Measurements from ENCODE around the gene TF. TPM values are rescaled to one million over a fixed set of nuclear protein-coding genes. Genes with fewer than 3 reads are reported as not detected.

The TF gene
- total RNA-seq (1,000 to 10,000 TPM; 5,845 to 6,687 TPM), polyA plus RNA-seq (1,000 to 10,000 TPM; 5,045 to 9,659 TPM)

DNA sequence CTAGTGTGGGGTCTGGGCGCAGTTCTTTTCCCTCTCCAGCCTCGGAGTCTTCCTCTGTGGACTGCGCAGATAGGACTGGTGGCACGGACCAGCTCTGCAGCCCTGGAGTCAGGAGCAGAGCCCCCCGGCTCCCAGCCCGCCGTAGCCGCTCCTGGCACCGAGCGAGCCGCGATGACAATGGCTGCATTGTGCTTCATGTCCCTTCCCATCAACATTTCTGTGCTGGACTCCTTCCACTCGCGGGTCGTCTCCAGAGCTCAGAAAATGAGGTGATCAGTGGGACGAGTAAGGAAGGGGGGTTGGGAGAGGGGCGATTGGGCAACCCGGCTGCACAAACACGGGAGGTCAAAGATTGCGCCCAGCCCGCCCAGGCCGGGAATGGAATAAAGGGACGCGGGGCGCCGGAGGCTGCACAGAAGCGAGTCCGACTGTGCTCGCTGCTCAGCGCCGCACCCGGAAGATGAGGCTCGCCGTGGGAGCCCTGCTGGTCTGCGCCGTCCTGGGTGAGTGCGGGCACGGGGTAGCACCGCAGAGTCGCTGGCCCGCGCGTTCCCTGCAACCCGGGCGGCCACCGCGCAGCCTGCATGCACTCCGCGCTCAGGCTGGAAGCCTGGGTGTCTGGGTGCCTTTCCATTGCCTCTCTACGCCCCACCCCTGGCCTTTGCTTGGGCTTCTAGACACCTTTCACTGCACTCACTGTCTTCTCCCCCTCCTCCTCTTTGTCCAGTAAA, at the start of gene TF:
Gene TF, plus strand, starts transcription at position 413 of the 731 bp plus-strand sequence. Its CDS starts 48 bp downstream, at position 461.
- H3K4me3 ChIP-seq (ENCODE audit: low read depth in 1 of 3, low read length in 3 of 3): peak within 1 kb of the TSS; percentile 70 to 90 (median 85)
- H3K9ac ChIP-seq (ENCODE audit: low read depth in 1 of 2, low read length in 2 of 2): peak within 1 kb of the TSS; percentile 58 to 92
- DNase-seq (ENCODE audit: low spot score): peak; percentile 74
- H3K27ac ChIP-seq (ENCODE audit: low read depth in 1 of 2, low read length in 2 of 2): peak within 1 kb of the TSS; percentile 77 to 84
- 6% methylated on average over 50 of the region's 50 CpGs for whole genome bisulfite sequencing
- no peaks in the 10 kb centered on the region for H3K9me3 ChIP-seq (ENCODE audit: control insufficient read depth in 4 of 4, low read length in 3 of 4)
- peak; percentile 57 for TF ChIP-seq MAX (IDR thresholded peaks at IDR 0.05)
- peak; percentile 98 for TF ChIP-seq YY1 (IDR thresholded peaks at IDR 0.05)
- TF ChIP-seq, protein P1, sequence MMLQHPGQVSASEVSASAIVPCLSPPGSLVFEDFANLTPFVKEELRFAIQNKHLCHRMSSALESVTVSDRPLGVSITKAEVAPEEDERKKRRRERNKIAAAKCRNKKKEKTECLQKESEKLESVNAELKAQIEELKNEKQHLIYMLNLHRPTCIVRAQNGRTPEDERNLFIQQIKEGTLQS (IDR thresholded peaks at IDR 0.05): peak; percentile 31
- peak; percentile 35 for TF ChIP-seq FOXA2 (IDR thresholded peaks at IDR 0.05)
- TF ChIP-seq, protein P2, sequence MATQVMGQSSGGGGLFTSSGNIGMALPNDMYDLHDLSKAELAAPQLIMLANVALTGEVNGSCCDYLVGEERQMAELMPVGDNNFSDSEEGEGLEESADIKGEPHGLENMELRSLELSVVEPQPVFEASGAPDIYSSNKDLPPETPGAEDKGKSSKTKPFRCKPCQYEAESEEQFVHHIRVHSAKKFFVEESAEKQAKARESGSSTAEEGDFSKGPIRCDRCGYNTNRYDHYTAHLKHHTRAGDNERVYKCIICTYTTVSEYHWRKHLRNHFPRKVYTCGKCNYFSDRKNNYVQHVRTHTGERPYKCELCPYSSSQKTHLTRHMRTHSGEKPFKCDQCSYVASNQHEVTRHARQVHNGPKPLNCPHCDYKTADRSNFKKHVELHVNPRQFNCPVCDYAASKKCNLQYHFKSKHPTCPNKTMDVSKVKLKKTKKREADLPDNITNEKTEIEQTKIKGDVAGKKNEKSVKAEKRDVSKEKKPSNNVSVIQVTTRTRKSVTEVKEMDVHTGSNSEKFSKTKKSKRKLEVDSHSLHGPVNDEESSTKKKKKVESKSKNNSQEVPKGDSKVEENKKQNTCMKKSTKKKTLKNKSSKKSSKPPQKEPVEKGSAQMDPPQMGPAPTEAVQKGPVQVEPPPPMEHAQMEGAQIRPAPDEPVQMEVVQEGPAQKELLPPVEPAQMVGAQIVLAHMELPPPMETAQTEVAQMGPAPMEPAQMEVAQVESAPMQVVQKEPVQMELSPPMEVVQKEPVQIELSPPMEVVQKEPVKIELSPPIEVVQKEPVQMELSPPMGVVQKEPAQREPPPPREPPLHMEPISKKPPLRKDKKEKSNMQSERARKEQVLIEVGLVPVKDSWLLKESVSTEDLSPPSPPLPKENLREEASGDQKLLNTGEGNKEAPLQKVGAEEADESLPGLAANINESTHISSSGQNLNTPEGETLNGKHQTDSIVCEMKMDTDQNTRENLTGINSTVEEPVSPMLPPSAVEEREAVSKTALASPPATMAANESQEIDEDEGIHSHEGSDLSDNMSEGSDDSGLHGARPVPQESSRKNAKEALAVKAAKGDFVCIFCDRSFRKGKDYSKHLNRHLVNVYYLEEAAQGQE (IDR thresholded peaks at IDR 0.05): peak; percentile 88
- TF ChIP-seq, protein P3, sequence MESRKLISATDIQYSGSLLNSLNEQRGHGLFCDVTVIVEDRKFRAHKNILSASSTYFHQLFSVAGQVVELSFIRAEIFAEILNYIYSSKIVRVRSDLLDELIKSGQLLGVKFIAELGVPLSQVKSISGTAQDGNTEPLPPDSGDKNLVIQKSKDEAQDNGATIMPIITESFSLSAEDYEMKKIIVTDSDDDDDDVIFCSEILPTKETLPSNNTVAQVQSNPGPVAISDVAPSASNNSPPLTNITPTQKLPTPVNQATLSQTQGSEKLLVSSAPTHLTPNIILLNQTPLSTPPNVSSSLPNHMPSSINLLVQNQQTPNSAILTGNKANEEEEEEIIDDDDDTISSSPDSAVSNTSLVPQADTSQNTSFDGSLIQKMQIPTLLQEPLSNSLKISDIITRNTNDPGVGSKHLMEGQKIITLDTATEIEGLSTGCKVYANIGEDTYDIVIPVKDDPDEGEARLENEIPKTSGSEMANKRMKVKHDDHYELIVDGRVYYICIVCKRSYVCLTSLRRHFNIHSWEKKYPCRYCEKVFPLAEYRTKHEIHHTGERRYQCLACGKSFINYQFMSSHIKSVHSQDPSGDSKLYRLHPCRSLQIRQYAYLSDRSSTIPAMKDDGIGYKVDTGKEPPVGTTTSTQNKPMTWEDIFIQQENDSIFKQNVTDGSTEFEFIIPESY (IDR thresholded peaks at IDR 0.05): peak; percentile 48
- TF ChIP-seq CTCF (IDR thresholded peaks at IDR 0.05; ENCODE audit: low read depth, low read length, missing input control): no peak
- peak; percentile 37 for TF ChIP-seq FOXA1 (IDR thresholded peaks at IDR 0.05)
- TF ChIP-seq NR2F2 (IDR thresholded peaks at IDR 0.05): peak; percentile 70
- TF ChIP-seq TAF1 (conservative IDR thresholded peaks at IDR 0.05): peak; percentile 85
- TF ChIP-seq EGR1 (IDR thresholded peaks at IDR 0.05; ENCODE audit: low read depth in 2 of 2): peak in 1 of 2 donors; percentile 37
- TF ChIP-seq RXRA (IDR thresholded peaks at IDR 0.05): peak; percentile 64 to 85
- peak in 1 of 2 donors; percentile 49 for TF ChIP-seq JUND (IDR thresholded peaks at IDR 0.05)
- peak; percentile 45 for TF ChIP-seq HNF4G (IDR thresholded peaks at IDR 0.05)
- peak; percentile 66 for TF ChIP-seq SP1 (IDR thresholded peaks at IDR 0.05)
- TF ChIP-seq RAD21 (IDR thresholded peaks at IDR 0.05): peak; percentile 31 to 66
- TF ChIP-seq GABPA (IDR thresholded peaks at IDR 0.05 in 1 of 2, conservative IDR thresholded peaks at IDR 0.05 in 1 of 2): no peak
- peak; percentile 78 to 82 for TF ChIP-seq HNF4A (conservative IDR thresholded peaks at IDR 0.05)
- peaks cover 2 to 18% (median 5%) of the 10 kb centered on the region in 4 donors for H3K36me3 ChIP-seq (ENCODE audit: control insufficient read depth in 4 of 4, insufficient read depth in 3 of 4, low read depth in 1 of 4, low read length in 3 of 4)
- peaks cover 15 to 79% (median 60%) of the 10 kb centered on the region in 4 donors for H3K4me1 ChIP-seq (ENCODE audit: control insufficient read depth in 4 of 4, insufficient read depth in 4 of 4, low read length in 3 of 4)
- H3K27me3 ChIP-seq (ENCODE audit: control insufficient read depth in 4 of 4, insufficient read depth in 4 of 4, low read length in 3 of 4): no peaks in the 10 kb centered on the region
